Measurements from ENCODE around the gene ZNF334.

GRCh38 chr20:46558511-46558959 is 45.2 kb upstream of the ZNF334 start:
- no peak for TF ChIP-seq CTCF (conservative IDR thresholded peaks at IDR 0.05; ENCODE audit: low read length)
- no peak for TF ChIP-seq EZH2phosphoT487 (IDR thresholded peaks at IDR 0.05; ENCODE audit: borderline replicate concordance)
